SKM-1 treated with dmso at 0.1 percent for 144 hours (cell line): ENCODE data around the gene PRDX2.

Source experiments
- DNase-seq: peaks from one replicate; lab custom pipeline; 2025; ENCODE audit not compliant: unreplicated experiment; lab: John Stamatoyannopoulos, UW

PRDX2 gene

GRCh38 chr19:12792853-12793289 lies 8.7 kb downstream of the PRDX2 start:
- DNase-seq, result no peak

GRCh38 chr19:12792051-12792852 lies 9.3 kb downstream of the PRDX2 start:
- peak; percentile 53 for DNase-seq

- peak; percentile 87 for DNase-seq
These were observed 10.1 kb downstream of the PRDX2 start, which contains the start of gene JUNB for GRCh38 chr19:12791345-12792050. Gene JUNB (plus strand): TSS chr19:12791486. CDS start chr19:12791772, 286 bp downstream.

GRCh38 chr19:12790628-12791344 lies 10.8 kb downstream of the PRDX2 start:
- DNase-seq, result no peak

- DNase-seq, result peak; percentile 97
These were observed 11.5 kb downstream of the PRDX2 start for GRCh38 chr19:12789904-12790619.

- DNase-seq, result no peak
These were observed 12.3 kb downstream of the PRDX2 start for GRCh38 chr19:12789098-12789903.

- no peak for DNase-seq
These were observed 12.9 kb downstream of the PRDX2 start for GRCh38 chr19:12788682-12789097.

- no peak for DNase-seq
These were observed 13.4 kb downstream of the PRDX2 start for GRCh38 chr19:12788042-12788681.

GRCh38 chr19:12787458-12787857 lies 14.1 kb downstream of the PRDX2 start:
- no peak for DNase-seq

GRCh38 chr19:12786952-12787351 lies 14.6 kb downstream of the PRDX2 start:
- DNase-seq, result no peak

GRCh38 chr19:12786141-12786870 lies 15.3 kb downstream of the PRDX2 start:
- peak; percentile 72 for DNase-seq

- peak; percentile 71 for DNase-seq
These were observed 16.1 kb downstream of the PRDX2 start for GRCh38 chr19:12785431-12786031.

- DNase-seq, result no peak
These were observed 16.6 kb downstream of the PRDX2 start for GRCh38 chr19:12784871-12785430.

- DNase-seq, result no peak
These were observed 17.2 kb downstream of the PRDX2 start for GRCh38 chr19:12784394-12784870.

GRCh38 chr19:12783849-12784393 lies 17.7 kb downstream of the PRDX2 start:
- DNase-seq, result no peak

- no peak for DNase-seq
These were observed 18.2 kb downstream of the PRDX2 start for GRCh38 chr19:12783291-12783848.
